CD14-positive monocyte (primary cell): ENCODE measurements around the gene NRF1. TPM values are rescaled to one million over a fixed set of nuclear protein-coding genes. Genes with fewer than 3 reads are reported as not detected.
A peak's percentile ranks its signal among the peaks of the same experiment; 100 is the strongest.
"Not testable (repeated sequence)": the region's sequence is repeated elsewhere in the genome, so short reads cannot be mapped to it uniquely, and the experiment has no call there.

Source experiments
- DNase-seq, 3 donors: peaks; one replicate each; pipeline ENCODE4 v3.0.0-alpha.2; 2011 to 2022
- H2AFZ ChIP-seq: 2 replicates; pipeline ENCODE4 v1.6.0; 2012; ENCODE audit warnings: mild to moderate bottlenecking, low read depth, low read length, inconsistent platforms; ENCODE audit not compliant: insufficient read depth, poor library complexity, severe bottlenecking
- H3K27ac ChIP-seq, 2 donors: 1 replicate in 1 of 2; 2 replicates in 1 of 2; pipeline ENCODE4 v1.5.1; 2012 to 2013; ENCODE audit warnings: low read length in 2 of 2, control low read depth in 1 of 2, inconsistent platforms in 1 of 2, low read depth in 1 of 2, mild to moderate bottlenecking in 1 of 2
- H3K27me3 ChIP-seq, 2 donors: one replicate each; pipeline versions ENCODE4 v1.6.0 to v1.6.1; 2011 to 2013; ENCODE audit warnings: low read length in 2 of 2; ENCODE audit not compliant: control insufficient read depth in 2 of 2, insufficient read depth in 2 of 2
- H3K36me3 ChIP-seq, 2 donors: replicated peaks in 1 of 2; 1 replicate in 1 of 2; 2 replicates in 1 of 2; pipeline versions ENCODE4 v1.5.1 to v1.6.1; 2012 to 2013; ENCODE audit warnings: low read length in 2 of 2, control low read depth in 1 of 2, inconsistent platforms in 1 of 2, mild to moderate bottlenecking in 1 of 2; ENCODE audit not compliant: insufficient read depth in 2 of 2, control insufficient read depth in 1 of 2
- H3K4me1 ChIP-seq, 2 donors: 1 replicate in 1 of 2; 2 replicates in 1 of 2; pipeline versions ENCODE4 v1.5.1 to v1.6.1; 2012 to 2013; ENCODE audit warnings: low read length in 2 of 2, control low read depth in 1 of 2, inconsistent platforms in 1 of 2, mild to moderate bottlenecking in 1 of 2, moderate library complexity in 1 of 2; ENCODE audit not compliant: insufficient read depth in 2 of 2, control insufficient read depth in 1 of 2
- H3K4me2 ChIP-seq: replicated peaks from 2 replicates; pipeline ENCODE3; 2012; ENCODE audit warnings: low read length, moderate library complexity, mild to moderate bottlenecking; ENCODE audit not compliant: poor library complexity, severe bottlenecking; ENCODE audit errors: extremely low read depth
- H3K4me3 ChIP-seq, 3 experiments: fragments of 200-600 bp in 1 of 3; sonication (generic) in 1 of 3; replicated peaks in 1 of 3; 1 replicate in 2 of 3; 2 replicates in 1 of 3; pipeline ENCODE4 v1.5.1; 2011 to 2013; ENCODE audit warnings: low read length in 3 of 3, mild to moderate bottlenecking in 3 of 3, control low read depth in 2 of 3, low read depth in 2 of 3, inconsistent platforms in 1 of 3, moderate library complexity in 1 of 3
- H3K79me2 ChIP-seq: 2 replicates; pipeline ENCODE4 v1.6.0; 2012; ENCODE audit warnings: mild to moderate bottlenecking, control low read depth, inconsistent platforms, low read length, moderate library complexity; ENCODE audit not compliant: insufficient read depth
- H3K9ac ChIP-seq: 2 replicates; pipeline ENCODE4 v1.6.0; 2017; ENCODE audit warnings: low read length, mild to moderate bottlenecking; ENCODE audit not compliant: insufficient read depth, poor library complexity, severe bottlenecking
- H3K9me3 ChIP-seq, 2 donors: replicated peaks in 1 of 2; 1 replicate in 1 of 2; 2 replicates in 1 of 2; pipeline versions ENCODE4 v1.5.1 to v1.6.1; 2012 to 2013; ENCODE audit warnings: low read length in 2 of 2, control low read depth in 1 of 2; ENCODE audit not compliant: control insufficient read depth in 1 of 2, insufficient read depth in 1 of 2
- H4K20me1 ChIP-seq: 2 replicates; pipeline ENCODE4 v1.6.0; 2012; ENCODE audit warnings: mild to moderate bottlenecking, low read length, control low read depth, moderate library complexity; ENCODE audit not compliant: insufficient read depth
- H3K27ac Mint-ChIP-seq, 7 donors: one replicate each; pipeline ENCODE4 v1.8.0; 2020; ENCODE audit warnings: mild to moderate bottlenecking in 7 of 7, mixed read lengths in 7 of 7, moderate library complexity in 6 of 7, inconsistent platforms in 2 of 7
- H3K27me3 Mint-ChIP-seq, 3 donors: one replicate each; pipeline ENCODE4 v1.8.0; 2021 to 2022; ENCODE audit warnings: low read depth in 3 of 3, mild to moderate bottlenecking in 3 of 3, mixed read lengths in 3 of 3, moderate library complexity in 3 of 3, inconsistent platforms in 1 of 3
- H3K36me3 Mint-ChIP-seq, 2 donors: one replicate each; pipeline ENCODE4 v1.8.0; 2020; ENCODE audit warnings: mixed read lengths in 2 of 2, inconsistent platforms in 1 of 2, mild to moderate bottlenecking in 1 of 2
- H3K4me1 Mint-ChIP-seq: one replicate; pipeline ENCODE4 v1.8.0; 2020; ENCODE audit warnings: mild to moderate bottlenecking, mixed read lengths
- H3K4me3 Mint-ChIP-seq, 2 donors: one replicate each; pipeline ENCODE4 v1.8.0; 2020; ENCODE audit warnings: mild to moderate bottlenecking in 2 of 2, mixed read lengths in 2 of 2, moderate library complexity in 1 of 2
- H3K9me3 Mint-ChIP-seq, 7 donors: one replicate each; pipeline ENCODE4 v1.8.0; 2020 to 2022; ENCODE audit warnings: mixed read lengths in 7 of 7, mild to moderate bottlenecking in 6 of 7, moderate library complexity in 6 of 7, inconsistent platforms in 2 of 7
- CTCF ChIP-seq: fragments of 200-600 bp; IDR thresholded peaks from one replicate; pipeline ENCODE4 v1.8.0; 2022; ENCODE audit warnings: antibody characterized with exemption, mild to moderate bottlenecking
- WGBS: methylation state at CpG from one replicate; pipeline ENCODE4 v1.1.5; 2013; ENCODE audit warnings: missing lambda C conversion rate; ENCODE audit not compliant: insufficient coverage; 5-methylcytosine and 5-hydroxymethylcytosine counted together
- intact Hi-C, 2 donors: fragments of 100-400 bp; cut with micrococcal nuclease; formaldehyde crosslinking; loops; one replicate each; pipeline versions ENCODE4 v1.15.0 to v1.15.1; 2023
- polyA plus RNA-seq, 3 donors: library from polyadenylated mRNA; depleted of rRNA in 1 of 3; unstranded in 2 of 3; stranded (reverse) in 1 of 3; fragments of 300-500 nt in 2 of 3; fragments of >200 nt in 1 of 3; fragmentation: Illumina TruSeq in 2 of 3; gene quantifications; 1 replicate in 2 of 3; 2 replicates in 1 of 3; pipeline ENCODE4 v1.2.3, GENCODE V29; 2012 to 2021

The NRF1 gene
- polyA plus RNA-seq, 3 donors: 5.1 to 14.0 (median 7.7) TPM

DNA sequence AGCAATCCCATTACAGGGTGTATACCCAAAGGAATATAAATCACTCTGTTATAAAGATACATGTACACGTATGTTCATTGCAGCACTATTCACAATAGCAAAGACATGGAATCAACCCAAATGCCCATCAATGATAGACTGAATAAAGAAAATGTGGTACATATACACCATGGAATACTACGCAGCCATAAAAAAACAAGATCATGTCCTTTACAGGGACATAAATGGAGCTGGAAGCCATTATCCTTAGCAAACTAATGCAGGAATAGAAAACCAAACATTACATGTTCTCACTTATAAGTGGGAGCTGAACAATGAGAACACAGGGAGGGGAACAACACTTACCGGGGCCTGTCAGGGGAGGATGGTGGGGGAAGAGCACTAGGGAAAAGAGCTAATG is 7.5 kb upstream of the NRF1 start:
- H3K9ac ChIP-seq, H3K9me3 ChIP-seq, H3K9me3 Mint-ChIP-seq, H2AFZ ChIP-seq, H3K27ac Mint-ChIP-seq, H3K27me3 ChIP-seq, H3K36me3 ChIP-seq, H3K4me3 ChIP-seq, intact Hi-C loops, H3K27ac ChIP-seq, H3K4me3 Mint-ChIP-seq, H3K36me3 Mint-ChIP-seq, H3K4me2 ChIP-seq, H3K79me2 ChIP-seq, DNase-seq, H3K27me3 Mint-ChIP-seq: not testable (repeated sequence)
- peaks cover 31% of the 10 kb centered on the region for H3K4me1 Mint-ChIP-seq
- H4K20me1 ChIP-seq: peaks cover 28% of the 10 kb centered on the region
- WGBS: no CpG with 5 or more reads among the region's 3 CpGs
- peaks cover 22 to 31% of the 10 kb centered on the region in 2 donors for H3K4me1 ChIP-seq

- H3K27ac ChIP-seq: no peak overlapping the region
- intact Hi-C loops: loop anchor here in 1 of 2 donors (5.0 kb wide), 1 partner anchor 37 kb away; no protein-coding TSS in a partner anchor
- H3K27me3 ChIP-seq: no peaks in the 10 kb centered on the region
- no peak overlapping the region for H3K4me3 ChIP-seq
- peaks cover 0 to 9% of the 10 kb centered on the region in 2 donors for H3K36me3 ChIP-seq
- no peak for DNase-seq
- peak overlapping the region in 2 of 7 donors; percentile 8 to 26 for H3K27ac Mint-ChIP-seq
- no peak overlapping the region for H3K4me2 ChIP-seq
- H2AFZ ChIP-seq: no peak overlapping the region
- peaks cover 25 to 39% of the 10 kb centered on the region in 2 donors for H3K4me1 ChIP-seq
- no peak overlapping the region for H3K4me3 Mint-ChIP-seq
- H3K4me1 Mint-ChIP-seq: peaks cover 38% of the 10 kb centered on the region
- peaks cover 0 to 5% (median 0%) of the 10 kb centered on the region in 7 donors for H3K9me3 Mint-ChIP-seq
- peaks cover 12% of the 10 kb centered on the region for H3K79me2 ChIP-seq
- no peak for TF ChIP-seq CTCF
- H3K27me3 Mint-ChIP-seq: peaks cover 3 to 7% (median 5%) of the 10 kb centered on the region in 3 donors
- no peaks in the 10 kb centered on the region for H3K9me3 ChIP-seq
- H3K9ac ChIP-seq: no peak overlapping the region
- peaks cover 28% of the 10 kb centered on the region for H4K20me1 ChIP-seq
- H3K36me3 Mint-ChIP-seq: peaks cover 13% of the 10 kb centered on the region in 2 donors
- 89% methylated on average over 7 of the region's 8 CpGs for WGBS
Observed at GRCh38 chr7:129604713-129605437, 6.6 kb upstream of the NRF1 start.
